Renal cortical epithelial cell (primary cell): ENCODE measurements around the gene CSMD2. TPM values are rescaled to one million over a fixed set of nuclear protein-coding genes. Genes with fewer than 3 reads are reported as not detected.

Source experiments
- DNase-seq: peaks from one replicate; pipeline ENCODE4 v3.0.0-alpha.2; 2011; ENCODE audit warnings: low read depth
- total RNA-seq: library from RNA; depleted of rRNA; stranded (reverse); fragments of >200 nt; gene quantifications from 2 replicates; pipeline ENCODE4 v1.2.3, GENCODE V29; 2014

Gene CSMD2
- total RNA-seq, 1 donor from 2014 or later, result 0.55 TPM

DNA sequence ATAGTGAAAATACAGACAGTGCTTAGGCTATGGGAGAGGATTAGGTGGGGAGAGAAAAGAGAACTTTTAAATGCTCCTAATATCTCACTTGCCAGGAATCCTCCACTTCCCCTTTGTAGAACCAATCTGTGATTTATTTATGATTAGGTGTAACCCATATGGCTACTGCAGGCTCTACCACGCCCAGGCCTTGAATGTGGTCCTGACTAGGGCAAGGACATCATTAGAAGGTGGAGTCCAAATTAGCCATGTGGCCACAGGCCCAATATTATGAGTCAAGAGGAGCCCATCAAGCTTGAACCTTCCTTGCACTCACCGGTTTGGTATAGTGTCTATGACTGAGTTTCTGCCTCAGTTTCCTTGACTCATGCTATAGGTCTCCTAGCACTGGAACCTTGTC lies 159.7 kb downstream of the CSMD2 start:
- no peak for DNase-seq

- DNase-seq, result no peak
Observed at GRCh38 chr1:34002810-34003209, 162.2 kb downstream of the CSMD2 start.

DNA sequence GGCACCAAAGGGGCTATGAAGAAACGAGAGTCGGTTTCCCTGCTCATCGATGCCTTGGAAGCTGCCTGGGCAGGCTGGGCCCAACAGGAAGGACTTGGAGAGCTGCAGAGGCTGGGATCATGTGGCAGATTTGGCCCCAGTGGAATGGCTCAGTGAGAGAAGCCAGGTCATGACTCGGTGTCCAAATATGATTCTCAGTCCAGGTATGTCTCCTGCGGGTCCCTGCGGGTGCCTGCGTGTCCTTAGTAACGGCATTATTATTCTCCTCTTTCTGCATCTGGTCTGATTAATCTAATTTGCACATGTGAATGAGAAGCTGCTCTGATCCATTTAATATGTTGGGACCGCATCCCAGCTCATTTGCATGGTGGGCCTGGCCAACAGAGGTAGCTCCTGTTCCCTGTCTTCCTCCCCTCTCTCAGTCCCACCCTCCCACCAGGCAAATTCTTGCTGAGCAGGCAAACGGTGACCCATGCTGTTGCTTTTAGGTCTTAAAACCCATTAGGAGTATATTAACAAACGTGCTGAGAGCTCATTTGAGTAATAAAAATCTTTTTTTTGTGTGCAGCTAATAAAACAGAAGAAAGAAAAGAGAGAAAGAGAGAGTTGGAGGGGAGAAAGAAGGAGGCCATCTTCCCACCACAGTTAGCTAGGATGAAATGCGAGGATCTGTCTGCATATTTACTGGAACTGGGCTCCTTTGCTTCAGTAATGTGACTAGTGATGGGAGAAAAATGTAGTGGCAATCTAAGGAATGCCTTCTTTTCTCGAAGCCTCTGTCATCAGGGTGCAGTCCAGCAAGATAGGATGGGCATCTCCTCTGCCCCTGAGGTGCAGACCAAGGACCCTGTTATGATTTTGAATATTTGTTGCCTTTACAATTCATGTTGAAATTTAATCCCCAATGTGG lies 167.6 kb downstream of the CSMD2 start:
- DNase-seq, result no peak

- DNase-seq, result no peak
Observed at GRCh38 chr1:33996281-33996680, 168.7 kb downstream of the CSMD2 start.

DNA sequence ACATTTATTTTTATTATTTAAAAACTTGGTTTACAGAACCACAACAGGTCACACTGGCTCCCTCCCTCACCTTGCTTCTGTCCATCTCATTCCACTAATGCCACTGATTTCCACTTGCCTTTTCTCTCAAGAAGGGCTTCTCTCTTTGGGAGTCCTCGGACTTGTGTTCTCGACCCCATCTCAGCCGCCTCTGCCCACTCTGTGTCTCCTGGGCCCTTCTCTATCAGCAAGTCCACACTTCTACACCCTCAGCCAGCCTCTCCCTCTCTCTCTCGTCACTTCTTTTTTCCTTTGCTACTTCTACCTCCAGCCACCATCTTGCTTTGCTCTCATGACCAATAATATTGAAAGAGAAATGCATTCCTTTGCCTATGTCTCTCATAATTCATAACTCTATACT lies 171.7 kb downstream of the CSMD2 start:
- DNase-seq, result no peak

GRCh38 chr1:33990281-33990680 lies 174.7 kb downstream of the CSMD2 start:
- DNase-seq, result no peak

GRCh38 chr1:33988161-33988560 lies 176.9 kb downstream of the CSMD2 start:
- DNase-seq, result no peak

DNA sequence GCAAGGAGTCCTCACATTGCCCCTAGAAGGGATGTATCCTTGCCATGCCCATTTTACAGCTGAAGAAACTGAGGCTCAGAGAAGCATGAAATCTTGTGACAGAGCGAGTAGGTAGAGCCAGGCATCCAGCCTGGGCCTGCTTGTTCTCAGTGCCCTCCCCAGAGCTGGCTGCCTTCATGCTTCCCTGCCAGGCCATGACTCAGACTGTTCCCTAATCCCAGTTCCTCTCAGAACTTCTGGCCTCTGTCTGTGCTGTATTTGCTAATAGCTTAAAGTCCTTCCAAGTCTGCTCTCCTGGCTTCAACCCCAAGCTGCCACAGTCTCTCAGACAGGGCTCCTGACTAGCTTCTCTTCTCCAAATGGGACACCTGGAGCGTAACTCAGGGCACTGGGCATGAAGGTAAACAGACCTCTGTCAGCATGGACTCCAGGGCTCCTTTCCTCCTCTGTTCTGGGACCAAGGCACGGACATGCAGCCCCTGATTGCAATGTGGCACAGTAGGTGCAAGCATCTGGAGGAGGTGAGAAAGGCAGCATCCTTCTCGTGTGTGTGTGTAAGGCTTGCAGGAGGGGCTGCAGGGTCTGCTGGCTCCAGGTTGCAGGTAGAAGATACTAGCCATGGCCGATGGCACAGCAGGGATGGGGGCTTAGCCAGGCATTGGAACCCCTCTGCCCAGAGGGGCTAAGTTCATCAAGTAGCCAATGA lies 178.5 kb downstream of the CSMD2 start:
- peak; percentile 64 for DNase-seq

GRCh38 chr1:33985656-33986055 lies 179.4 kb downstream of the CSMD2 start:
- peak; percentile 41 for DNase-seq

DNA sequence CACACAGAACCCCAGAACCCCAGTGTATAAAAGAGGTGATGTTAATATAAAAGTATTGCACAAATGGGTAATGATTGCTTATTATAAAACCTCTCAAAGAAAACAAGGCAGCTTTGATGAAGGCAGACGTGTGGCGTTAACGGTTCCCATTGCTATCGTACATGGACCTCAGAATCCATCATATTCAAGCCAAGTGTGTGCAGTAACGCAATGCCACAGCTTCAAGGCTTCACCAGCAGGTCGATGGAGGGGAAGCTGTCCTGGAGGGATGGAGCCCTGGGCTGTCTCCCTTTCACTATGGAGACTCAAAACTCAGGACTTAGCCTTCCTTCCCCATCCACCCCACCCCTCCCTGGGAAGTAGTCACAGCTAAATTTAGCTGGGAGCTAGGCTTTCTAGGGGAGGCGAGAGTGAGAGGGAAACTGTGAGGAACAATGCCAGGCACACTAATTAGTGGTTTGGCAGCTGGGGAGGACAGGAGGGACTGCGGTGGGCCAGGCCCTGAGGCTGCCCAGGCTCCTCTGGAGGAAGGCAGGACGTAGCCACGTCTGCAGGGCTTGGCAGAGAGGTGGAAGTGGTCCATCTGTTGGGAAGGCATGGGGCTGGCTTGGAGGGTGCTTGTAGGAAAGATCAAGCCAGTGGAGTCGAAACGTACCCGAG lies 180.0 kb downstream of the CSMD2 start:
- DNase-seq, result no peak

- no peak for DNase-seq
Observed at GRCh38 chr1:33982419-33982818, 182.6 kb downstream of the CSMD2 start.

DNA sequence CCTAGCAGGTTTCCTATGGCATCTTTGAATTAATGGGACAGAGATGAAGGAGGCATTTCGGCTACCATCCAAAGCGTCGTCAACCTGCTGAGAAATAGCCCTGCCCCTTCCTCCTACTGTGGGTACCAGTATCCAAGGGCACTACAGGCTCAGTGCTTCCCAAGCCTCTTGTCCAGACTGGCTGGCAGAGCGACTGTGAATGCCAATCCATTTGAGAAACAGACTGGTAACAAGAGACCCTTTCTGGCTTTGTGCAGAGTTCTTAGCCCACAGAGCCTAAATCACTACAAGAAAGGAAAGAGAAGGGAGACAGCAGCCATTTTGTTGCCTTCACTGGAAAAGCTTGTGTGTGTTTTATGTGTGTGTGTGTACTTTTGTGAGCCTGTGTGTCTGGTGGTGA lies 185.7 kb downstream of the CSMD2 start:
- no peak for DNase-seq

GRCh38 chr1:33975961-33976360 lies 189.1 kb downstream of the CSMD2 start:
- no peak for DNase-seq

GRCh38 chr1:33973799-33974545 lies 191.1 kb downstream of the CSMD2 start:
- DNase-seq, result no peak

GRCh38 chr1:33972676-33973395 lies 192.2 kb downstream of the CSMD2 start:
- no peak for DNase-seq

- no peak for DNase-seq
Observed at GRCh38 chr1:33971913-33972312, 193.1 kb downstream of the CSMD2 start.

- no peak for DNase-seq
Observed at GRCh38 chr1:33971018-33971710, 193.9 kb downstream of the CSMD2 start.

DNA sequence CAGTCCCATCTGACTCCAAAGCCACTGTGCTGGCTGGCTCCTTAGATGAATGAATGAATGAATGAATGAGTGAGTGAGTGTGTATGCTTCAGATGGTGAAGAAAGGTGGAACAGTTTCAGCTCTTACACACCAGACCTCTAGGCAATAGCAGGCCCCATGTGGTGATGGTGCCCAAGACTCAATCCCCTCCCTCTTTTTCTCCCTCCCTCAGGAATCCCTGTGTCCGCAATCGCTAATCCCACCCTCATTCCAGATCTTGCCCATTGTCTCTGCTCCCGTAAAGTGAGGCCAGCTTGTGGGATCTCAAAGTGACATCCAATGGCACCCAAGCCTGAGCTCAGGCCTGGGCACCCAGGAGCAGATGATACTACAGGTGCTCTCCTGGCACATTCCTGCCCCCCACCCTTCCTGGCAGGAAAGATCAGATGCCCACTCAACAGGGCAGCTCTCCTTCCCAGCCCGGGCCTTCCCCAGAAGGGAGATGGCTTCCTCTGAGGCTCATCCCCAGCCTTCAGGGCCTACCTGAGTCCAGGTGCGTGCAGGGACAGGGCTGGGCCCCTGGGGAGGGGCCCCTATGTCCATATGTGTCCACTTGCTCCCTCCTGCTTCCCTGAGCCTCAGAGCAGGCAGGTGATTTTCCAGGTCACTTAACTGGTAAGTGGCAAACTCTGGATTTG lies 194.7 kb downstream of the CSMD2 start:
- DNase-seq, result no peak

- peak; percentile 9 for DNase-seq
Observed at GRCh38 chr1:33966346-33967141, 198.5 kb downstream of the CSMD2 start.
